GM12878 (cell line): Measurements from ENCODE around the gene KIF17. TPM values are rescaled to one million over a fixed set of nuclear protein-coding genes. Genes with fewer than 3 reads are reported as not detected.

Source experiments
- ATAC-seq: fragments of 200-7000 bp; cut with Tn5 transposase; 3 replicates; pipeline ENCODE4 v1.9.1; 2020; ENCODE audit warnings: mild to moderate bottlenecking, moderate library complexity
- BruUV-seq: library from RNA; stranded (reverse); fragments of 400-500 nt; replicated peaks from 2 replicates; lab custom pipeline; 2021; lab: Mats Ljungman, UMichigan
- CTCF ChIA-PET: fragments of 300-600 bp; sonication (Branson Sonifier 250); formaldehyde crosslinking; extraction: SDS; loops from one replicate; lab custom pipeline; 2021; ENCODE audit warnings: inconsistent platforms; lab: Yijun Ruan, JAX
- POLR2A ChIA-PET: fragments of 350-600 bp; formaldehyde crosslinking; extraction: SDS; loops from one replicate; lab custom pipeline; 2021; ENCODE audit warnings: inconsistent platforms; lab: Charles Lee
- RAD21 ChIA-PET: fragments of 300-600 bp; sonication (Branson Sonifier 250); formaldehyde crosslinking; loops from one replicate; lab custom pipeline; 2023; ENCODE audit warnings: antibody characterized with exemption; ENCODE audit not compliant: unreplicated experiment; lab: Charles Lee
- SMC1A ChIA-PET: fragments of 300-600 bp; sonication (Branson Sonifier 250); formaldehyde crosslinking; loops from one replicate; lab custom pipeline; 2023; ENCODE audit not compliant: unreplicated experiment, uncharacterized antibody; lab: Charles Lee
- DNase-seq: peaks from one replicate; pipeline ENCODE4 v3.0.0-alpha.2; 2011; ENCODE audit warnings: low read depth, low spot score
- FAIRE-seq: peaks from 3 replicates; lab custom pipeline; 2011; peaks lifted over from hg19 to GRCh38; lab: Jason Lieb, UNC
- H2AFZ ChIP-seq: 2 replicates; pipeline ENCODE4 v1.6.0; 2011; ENCODE audit warnings: low read depth, low read length, control low read depth; ENCODE audit not compliant: control insufficient read depth
- H3K27ac ChIP-seq: 2 replicates; pipeline ENCODE4 v1.5.1; 2011; ENCODE audit warnings: control low read depth; ENCODE audit not compliant: control insufficient read depth, insufficient read depth
- H3K27me3 ChIP-seq, 2 experiments: replicated peaks in 1 of 2; 2 replicates each; pipeline versions ENCODE4 v1.6.0 to v1.6.1; 2011; ENCODE audit warnings: low read length in 1 of 2; ENCODE audit not compliant: control insufficient read depth in 2 of 2, insufficient read depth in 2 of 2
- H3K36me3 ChIP-seq, 2 experiments: 2 replicates each; pipeline ENCODE4 v1.5.1; 2011; ENCODE audit warnings: low read length in 1 of 2; ENCODE audit not compliant: control insufficient read depth in 2 of 2, insufficient read depth in 2 of 2
- H3K4me1 ChIP-seq: 2 replicates; pipeline ENCODE4 v1.6.1; 2011; ENCODE audit warnings: mild to moderate bottlenecking, low read length, moderate library complexity, mixed read lengths; ENCODE audit not compliant: control insufficient read depth, insufficient read depth
- H3K4me2 ChIP-seq: 2 replicates; pipeline ENCODE4 v1.6.0; 2011; ENCODE audit warnings: control low read depth; ENCODE audit not compliant: control insufficient read depth, insufficient read depth
- H3K4me3 ChIP-seq: fragments of 200-600 bp; sonication (generic); 2 replicates; pipeline ENCODE4 v1.5.1; 2016
- H3K79me2 ChIP-seq: 2 replicates; pipeline ENCODE4 v1.6.0; 2011; ENCODE audit warnings: low read length; ENCODE audit not compliant: control insufficient read depth, insufficient read depth
- H3K9ac ChIP-seq: 2 replicates; pipeline ENCODE4 v1.8.0; 2011; ENCODE audit warnings: low read length, control low read depth, mixed read lengths; ENCODE audit not compliant: control insufficient read depth, insufficient read depth
- H3K9me3 ChIP-seq: replicated peaks from 3 replicates; pipeline ENCODE4 v1.5.1; 2011; ENCODE audit warnings: mild to moderate bottlenecking, low read length; ENCODE audit not compliant: control insufficient read depth, insufficient read depth
- H4K20me1 ChIP-seq: 2 replicates; pipeline ENCODE4 v1.6.0; 2011; ENCODE audit not compliant: control insufficient read depth, insufficient read depth
- BHLHE40 ChIP-seq, 2 experiments: fragments of 450-650 bp in 1 of 2; IDR thresholded peaks; 2 replicates each; pipeline ENCODE4 v1.6.1; 2011 to 2017; ENCODE audit warnings: low read depth in 2 of 2, borderline replicate concordance in 1 of 2, improper control_type of control experiment in 1 of 2, low read length in 1 of 2, mild to moderate bottlenecking in 1 of 2
- CHD4 ChIP-seq: fragments of 200-600 bp; sonication (generic); IDR thresholded peaks from 2 replicates; pipeline ENCODE4 v1.6.1; 2016; ENCODE audit warnings: mild to moderate bottlenecking
- FOXK2 ChIP-seq: fragments of 450-650 bp; IDR thresholded peaks from 2 replicates; pipeline ENCODE4 v1.6.1; 2017; ENCODE audit warnings: mild to moderate bottlenecking, moderate library complexity
- GATAD2B ChIP-seq: fragments of 450-650 bp; conservative IDR thresholded peaks from 2 replicates; pipeline ENCODE4 v1.6.1; 2017; ENCODE audit warnings: low read depth, mild to moderate bottlenecking, moderate library complexity
- IKZF1 ChIP-seq: fragments of 450-650 bp; conservative IDR thresholded peaks from 2 replicates; pipeline ENCODE4 v1.6.1; 2017; ENCODE audit warnings: antibody characterized with exemption, mild to moderate bottlenecking
- IRF4 ChIP-seq: IDR thresholded peaks from 2 replicates; pipeline ENCODE4 v1.6.1; 2011; ENCODE audit warnings: low read depth, low read length
- KLF5 ChIP-seq: fragments of 450-650 bp; IDR thresholded peaks from 2 replicates; pipeline ENCODE4 v1.6.1; 2014; ENCODE audit warnings: mild to moderate bottlenecking; ENCODE audit not compliant: partially characterized antibody
- NFXL1 ChIP-seq: fragments of 450-650 bp; IDR thresholded peaks from 2 replicates; pipeline ENCODE4 v1.6.1; 2017; ENCODE audit warnings: antibody characterized with exemption, mild to moderate bottlenecking, borderline replicate concordance
- NR2C1 ChIP-seq: fragments of 450-650 bp; IDR thresholded peaks from 2 replicates; pipeline ENCODE4 v1.6.1; 2017; ENCODE audit warnings: antibody characterized with exemption, mild to moderate bottlenecking, moderate library complexity
- PAX5 ChIP-seq: IDR thresholded peaks from 2 replicates; pipeline ENCODE4 v1.6.1; 2011; ENCODE audit warnings: low read depth, low read length, borderline replicate concordance
- POLR2AphosphoS5 ChIP-seq: IDR thresholded peaks from 2 replicates; pipeline ENCODE4 v1.6.1; 2011; ENCODE audit warnings: mild to moderate bottlenecking, low read length, inconsistent platforms
- RB1 ChIP-seq: fragments of 450-650 bp; formaldehyde crosslinking; IDR thresholded peaks from 2 replicates; pipeline ENCODE4 v1.6.1; 2017; ENCODE audit warnings: mild to moderate bottlenecking, borderline replicate concordance
- RELA ChIP-seq: fragments of 450-650 bp; IDR thresholded peaks from 2 replicates; pipeline ENCODE4 v1.8.0; 2014; ENCODE audit warnings: borderline replicate concordance; ENCODE audit not compliant: partially characterized antibody
- SMARCA5 ChIP-seq: fragments of 450-650 bp; IDR thresholded peaks from 2 replicates; pipeline ENCODE4 v1.6.1; 2017; ENCODE audit warnings: mild to moderate bottlenecking
- SMC3 ChIP-seq: IDR thresholded peaks from 2 replicates; pipeline ENCODE4 v1.6.1; 2011; ENCODE audit warnings: low read length, improper control_type of control experiment, borderline replicate concordance
- STAT1 ChIP-seq: fragments of 450-650 bp; conservative IDR thresholded peaks from 2 replicates; pipeline ENCODE4 v1.6.1; 2014; ENCODE audit warnings: antibody characterized with exemption, mild to moderate bottlenecking
- YBX1 ChIP-seq: fragments of 450-650 bp; IDR thresholded peaks from 2 replicates; pipeline ENCODE4 v1.6.1; 2016; ENCODE audit warnings: antibody characterized with exemption
- WGBS: methylation state at CpG from one replicate; pipeline ENCODE4 v1.1.6; 2016; ENCODE audit warnings: low lambda C conversion rate; ENCODE audit not compliant: insufficient replicate concordance, insufficient coverage; ENCODE audit errors: missing lambda C conversion rate; 5-methylcytosine and 5-hydroxymethylcytosine counted together
- in situ Hi-C: fragments of 300-500 bp; cut with MboI; formaldehyde crosslinking; loops from 9 replicates; pipeline ENCODE4 v1.14.3; 2018; ENCODE audit warnings: mixed read lengths
- intact Hi-C: fragments of 100-400 bp; cut with micrococcal nuclease; formaldehyde crosslinking; loops from one replicate; pipeline ENCODE4 v1.14.2; 2022; ENCODE audit not compliant: unreplicated experiment
- polyA plus RNA-seq, 11 experiments: library from polyadenylated mRNA; depleted of rRNA in 4 of 11; unstranded in 6 of 11; stranded (reverse) in 5 of 11; fragments of >200 nt; fragmentation: Nextera tagmentation in 4 of 11; fragmentation: Illumina TruSeq in 1 of 11; extraction: Ambion mirVana in 4 of 11; extraction: Trizol in 1 of 11; gene quantifications; 1 replicate in 1 of 11; 2 replicates in 10 of 11; pipeline versions ENCODE4 v1.2.1 to v1.2.3, GENCODE V29; 2011 to 2016; ENCODE audit warnings: inconsistent platforms in 2 of 11, missing spikeins in 2 of 11, low read depth in 1 of 11
- total RNA-seq, 4 experiments: library from RNA; depleted of rRNA in 3 of 4; stranded (reverse); fragments of >200 nt in 3 of 4; fragmentation: Illumina TruSeq in 1 of 4; extraction: Trizol in 1 of 4; gene quantifications; 2 replicates each; pipeline versions ENCODE4 v1.2.1 to v1.2.3, GENCODE V29; 2013 to 2021
- TF ChIP-seq, protein P1 (sequence below): IDR thresholded peaks from 2 replicates; pipeline ENCODE4 v1.6.1; 2011; ENCODE audit warnings: low read depth, mild to moderate bottlenecking, low read length, moderate library complexity, borderline replicate concordance; ENCODE audit errors: extremely low read depth
- TF ChIP-seq, protein P2 (sequence below): IDR thresholded peaks from 2 replicates; pipeline ENCODE4 v1.6.1; 2012; ENCODE audit warnings: low read depth, low read length, improper control_type of control experiment

The KIF17 gene
- total and polyA plus RNA-seq, 10 of the 15 experiments (the other 5 are each of a cell fraction or from before 2014, with no cell fraction given), result 0.01 to 0.10 (median 0.03) TPM; not detected in 7

DNA sequence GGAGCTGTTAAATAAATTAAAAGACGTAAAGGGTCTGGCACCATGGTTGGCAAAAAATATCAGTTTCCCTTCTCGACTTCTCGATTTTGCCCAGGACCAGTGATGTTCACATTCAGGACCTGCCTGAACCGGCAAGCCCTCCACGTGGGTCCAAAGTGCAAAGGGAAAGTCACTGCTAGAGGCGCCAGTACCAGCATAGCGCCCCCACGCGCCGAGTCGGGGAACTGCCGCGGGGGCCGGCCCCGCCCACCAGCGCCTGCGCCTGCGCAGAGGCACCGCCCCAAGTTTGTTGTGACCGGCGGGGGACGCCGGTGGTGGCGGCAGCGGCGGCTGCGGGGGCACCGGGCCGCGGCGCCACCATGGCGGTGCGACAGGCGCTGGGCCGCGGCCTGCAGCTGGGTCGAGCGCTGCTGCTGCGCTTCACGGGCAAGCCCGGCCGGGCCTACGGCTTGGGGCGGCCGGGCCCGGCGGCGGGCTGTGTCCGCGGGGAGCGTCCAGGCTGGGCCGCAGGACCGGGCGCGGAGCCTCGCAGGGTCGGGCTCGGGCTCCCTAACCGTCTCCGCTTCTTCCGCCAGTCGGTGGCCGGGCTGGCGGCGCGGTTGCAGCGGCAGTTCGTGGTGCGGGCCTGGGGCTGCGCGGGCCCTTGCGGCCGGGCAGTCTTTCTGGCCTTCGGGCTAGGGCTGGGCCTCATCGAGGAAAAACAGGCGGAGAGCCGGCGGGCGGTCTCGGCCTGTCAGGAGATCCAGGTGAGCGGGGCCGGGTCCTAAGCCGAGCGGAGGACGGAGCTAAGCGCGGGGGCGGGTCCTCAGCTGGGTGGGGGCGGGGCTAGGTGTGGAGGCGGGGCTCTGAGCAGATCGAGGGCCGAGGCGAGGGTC lies 84.4 kb downstream of the KIF17 start, which contains the start of gene PINK1:
PINK1 (plus strand) TSS at position 269 of the 875 bp plus-strand sequence; CDS start at position 360, 91 bp downstream.
- Histone ChIP-seq H3K4me3 (peak within 1 kb of the TSS; percentile 93), H3K27me3 (no peaks in the 10 kb centered on the region), H3K79me2 (no peaks in the 10 kb centered on the region), H3K9ac (peak within 1 kb of the TSS; percentile 45; the same call in 1 of the 2 replicates), H3K36me3 (no peaks in the 10 kb centered on the region), H3K9me3 (no peaks in the 10 kb centered on the region; the same call in 2 of the 3 replicates), H3K4me2 (peak within 1 kb of the TSS; percentile 98), H2AFZ (peak within 1 kb of the TSS; percentile 90), H3K4me1 (peaks cover 8% of the 10 kb centered on the region; the same call in 1 of the 2 replicates), H3K27ac (no peak within 1 kb of the TSS), H4K20me1 (no peaks in the 10 kb centered on the region)
- ATAC-seq (peak; percentile 97), DNase-seq (no peak), FAIRE-seq (peak; percentile 23)
- ChIA-PET CTCF (interaction anchor here (0.5 to 4.0 kb wide), 27 partner anchors 8 to 562 kb away, joined by 3 to 31 read pairs (median 4); partner anchors contain the start of genes DDOST and MUL1), POLR2A (interaction anchor here (0.5 to 0.9 kb wide), 4 partner anchors 9 to 749 kb away, joined by 3 to 8 read pairs (median 4); partner anchors contain the start of gene DDOST), RAD21 (interaction anchor here (0.8 to 2.8 kb wide), 5 partner anchors 26 to 562 kb away, joined by 3 to 10 read pairs (median 4); no protein-coding TSS in a partner anchor), SMC1A (interaction anchor here (0.6 to 1.5 kb wide), 5 partner anchors 8 to 111 kb away, joined by 3 to 6 read pairs (median 3); partner anchors contain the start of gene DDOST)
- intact Hi-C loops (loop anchor here (10.0 kb wide), 1 partner anchor 419 kb away; no protein-coding TSS in a partner anchor), in situ Hi-C loops (no loop called here)
- 3% methylated on average over 68 of the region's 93 CpGs for WGBS
- no TSS peak for BruUV-seq
- TF ChIP-seq NR2C1, result peak; percentile 34; the same call in 1 of the 2 replicates
- TF ChIP-seq FOXK2, result no peak
- peak; percentile 45 for TF ChIP-seq SMC3
- peak; percentile 72; the same call in 1 of the 2 replicates for TF ChIP-seq GATAD2B
- TF ChIP-seq, protein P1, sequence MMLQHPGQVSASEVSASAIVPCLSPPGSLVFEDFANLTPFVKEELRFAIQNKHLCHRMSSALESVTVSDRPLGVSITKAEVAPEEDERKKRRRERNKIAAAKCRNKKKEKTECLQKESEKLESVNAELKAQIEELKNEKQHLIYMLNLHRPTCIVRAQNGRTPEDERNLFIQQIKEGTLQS, result peak; percentile 56; the same call in 1 of the 2 replicates
- TF ChIP-seq NFXL1, result 0 out of 2 replicates have a peak, but pooled peaks have one; percentile 28
- no peak for TF ChIP-seq CHD4
- no peak for TF ChIP-seq IRF4
- TF ChIP-seq YBX1, result no peak
- TF ChIP-seq STAT1, result peak; percentile 28; the same call in 1 of the 2 replicates
- TF ChIP-seq, protein P2, sequence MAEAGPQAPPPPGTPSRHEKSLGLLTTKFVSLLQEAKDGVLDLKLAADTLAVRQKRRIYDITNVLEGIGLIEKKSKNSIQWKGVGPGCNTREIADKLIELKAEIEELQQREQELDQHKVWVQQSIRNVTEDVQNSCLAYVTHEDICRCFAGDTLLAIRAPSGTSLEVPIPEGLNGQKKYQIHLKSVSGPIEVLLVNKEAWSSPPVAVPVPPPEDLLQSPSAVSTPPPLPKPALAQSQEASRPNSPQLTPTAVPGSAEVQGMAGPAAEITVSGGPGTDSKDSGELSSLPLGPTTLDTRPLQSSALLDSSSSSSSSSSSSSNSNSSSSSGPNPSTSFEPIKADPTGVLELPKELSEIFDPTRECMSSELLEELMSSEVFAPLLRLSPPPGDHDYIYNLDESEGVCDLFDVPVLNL, result no peak
- no peak for TF ChIP-seq POLR2AphosphoS5
- peak; percentile 55 for TF ChIP-seq KLF5
- TF ChIP-seq BHLHE40 (IDR thresholded peaks at IDR 0.05; ENCODE audit: borderline replicate concordance in 1 of 2, low read depth in 2 of 2, low read length in 1 of 2), result peak; percentile 41 to 59; a peak in 3 of 4 replicates
- TF ChIP-seq PAX5, result no peak
- TF ChIP-seq RB1, result 0 out of 2 replicates have a peak, but pooled peaks have one; percentile 82
- TF ChIP-seq IKZF1, result peak; percentile 76
- peak; percentile 95 for TF ChIP-seq SMARCA5
- no peak for TF ChIP-seq RELA
